HepG2 (cell line): ENCODE data around the gene CKMT2. TPM values are rescaled to one million over a fixed set of nuclear protein-coding genes. Genes with fewer than 3 reads are reported as not detected.

Source experiments
- AHR ChIP-seq: IDR thresholded peaks from 2 replicates; pipeline ENCODE4 v1.6.1; 2018; ENCODE audit warnings: missing genetic modification reagents, missing compliant biosample characterization
- BHLHE40 ChIP-seq: IDR thresholded peaks from 2 replicates; pipeline ENCODE4 v1.6.1; 2011; ENCODE audit warnings: low read length, improper control_type of control experiment
- CREM ChIP-seq, 2 experiments: sonication (generic) in 1 of 2; formaldehyde crosslinking in 1 of 2; IDR thresholded peaks; 2 replicates each; pipeline versions ENCODE4 v1.4.0 to v1.6.1; 2016 to 2020; ENCODE audit warnings: antibody characterized with exemption in 1 of 2, mild to moderate bottlenecking in 1 of 2, missing genetic modification reagents in 1 of 2
- ELK4 ChIP-seq: sonication (generic); formaldehyde crosslinking; IDR thresholded peaks from 2 replicates; pipeline ENCODE4 v1.9.0; 2021; ENCODE audit warnings: missing genetic modification reagents, borderline replicate concordance
- EZH2 ChIP-seq: conservative IDR thresholded peaks from 2 replicates; pipeline ENCODE4 v1.6.1; 2012; ENCODE audit warnings: mild to moderate bottlenecking, low read depth, low read length, moderate library complexity
- MATR3 ChIP-seq: sonication (generic); formaldehyde crosslinking; IDR thresholded peaks from 2 replicates; pipeline ENCODE4 v1.4.0; 2020; ENCODE audit warnings: missing genetic modification reagents
- MBD4 ChIP-seq: IDR thresholded peaks from 2 replicates; pipeline ENCODE4 v1.6.1; 2012; ENCODE audit warnings: low read length, inconsistent platforms, borderline replicate concordance
- MED1 ChIP-seq: sonication (generic); formaldehyde crosslinking; IDR thresholded peaks from 2 replicates; pipeline ENCODE4 v1.4.0; 2020; ENCODE audit warnings: missing genetic modification reagents
- MIER2 ChIP-seq: IDR thresholded peaks from 2 replicates; pipeline ENCODE4 v1.6.1; 2016; ENCODE audit warnings: missing biosample characterization, missing genetic modification reagents
- PHF21A ChIP-seq: sonication (generic); formaldehyde crosslinking; IDR thresholded peaks from 2 replicates; pipeline ENCODE4 v1.5.0; 2020; ENCODE audit warnings: mild to moderate bottlenecking, missing genetic modification reagents
- SMAD1 ChIP-seq: sonication (generic); formaldehyde crosslinking; IDR thresholded peaks from 2 replicates; pipeline ENCODE4 v1.4.0; 2020; ENCODE audit warnings: missing genetic modification reagents, low read depth, mild to moderate bottlenecking, borderline replicate concordance
- ZBTB1 ChIP-seq: sonication (generic); formaldehyde crosslinking; IDR thresholded peaks from 2 replicates; pipeline ENCODE4 v1.4.0; 2020; ENCODE audit warnings: missing genetic modification reagents, borderline replicate concordance
- ZBTB42 ChIP-seq: sonication (generic); formaldehyde crosslinking; IDR thresholded peaks from 2 replicates; pipeline ENCODE4 v1.5.0; 2020; ENCODE audit warnings: mild to moderate bottlenecking, missing genetic modification reagents
- ZFP91 ChIP-seq: sonication (generic); formaldehyde crosslinking; IDR thresholded peaks from 2 replicates; pipeline ENCODE4 v1.9.0; 2022; ENCODE audit warnings: missing genetic modification reagents, mild to moderate bottlenecking, borderline replicate concordance
- ZMYM2 ChIP-seq: sonication (generic); formaldehyde crosslinking; IDR thresholded peaks from 2 replicates; pipeline ENCODE4 v1.8.0; 2022; ENCODE audit warnings: mild to moderate bottlenecking, missing genetic modification reagents
- ZNF180 ChIP-seq: sonication (generic); formaldehyde crosslinking; IDR thresholded peaks from 2 replicates; pipeline ENCODE4 v1.4.0; 2020; ENCODE audit warnings: low read depth, missing genetic modification reagents, borderline replicate concordance
- ZNF224 ChIP-seq: sonication (generic); formaldehyde crosslinking; IDR thresholded peaks from 2 replicates; pipeline ENCODE4 v1.5.0; 2020; ENCODE audit warnings: mild to moderate bottlenecking, missing genetic modification reagents
- ZNF251 ChIP-seq: sonication (generic); formaldehyde crosslinking; IDR thresholded peaks from 2 replicates; pipeline ENCODE4 v1.9.0; 2021; ENCODE audit warnings: mild to moderate bottlenecking, missing genetic modification reagents
- ZNF292 ChIP-seq: sonication (generic); formaldehyde crosslinking; IDR thresholded peaks from 2 replicates; pipeline ENCODE4 v1.8.1; 2022; ENCODE audit warnings: mild to moderate bottlenecking, low read depth, missing genetic modification reagents, borderline replicate concordance
- ZNF343 ChIP-seq: sonication (generic); formaldehyde crosslinking; IDR thresholded peaks from 2 replicates; pipeline ENCODE4 v1.4.0; 2020; ENCODE audit warnings: mild to moderate bottlenecking, missing genetic modification reagents
- ZNF484 ChIP-seq: sonication (generic); formaldehyde crosslinking; IDR thresholded peaks from 2 replicates; pipeline ENCODE4 v1.5.1; 2020; ENCODE audit warnings: mild to moderate bottlenecking, low read depth, missing genetic modification reagents, borderline replicate concordance
- ZNF7 ChIP-seq: IDR thresholded peaks from 2 replicates; pipeline ENCODE4 v1.6.1; 2016; ENCODE audit warnings: missing biosample characterization, missing genetic modification reagents
- polyA plus RNA-seq, 8 experiments: library from polyadenylated mRNA; depleted of rRNA in 3 of 8; stranded (reverse) in 7 of 8; unstranded in 1 of 8; fragments of >200 nt; fragmentation: Illumina TruSeq in 4 of 8; extraction: Trizol in 4 of 8; gene quantifications; 2 replicates each; pipeline versions ENCODE4 v1.2.1 to v1.2.3, GENCODE V29; 2011 to 2016; ENCODE audit warnings: low read depth in 4 of 8, missing spikeins in 1 of 8, mixed read lengths in 1 of 8; ENCODE audit not compliant: insufficient read depth in 1 of 8
- total RNA-seq, 5 experiments: library from RNA; depleted of rRNA; stranded (reverse); fragments of >200 nt; fragmentation: Illumina TruSeq; extraction: Trizol; gene quantifications; 2 replicates each; pipeline ENCODE4 v1.2.3, GENCODE V29; 2016; ENCODE audit warnings: low read depth in 1 of 5
- TF ChIP-seq, protein P1 (sequence below): sonication (generic); formaldehyde crosslinking; IDR thresholded peaks from 2 replicates; pipeline ENCODE4 v1.5.1; 2020; ENCODE audit warnings: missing genetic modification reagents, mild to moderate bottlenecking, borderline replicate concordance
- TF ChIP-seq, protein P2 (sequence below): sonication (generic); formaldehyde crosslinking; IDR thresholded peaks from 2 replicates; pipeline ENCODE4 v1.8.1; 2023; ENCODE audit warnings: mild to moderate bottlenecking, moderate library complexity, missing genetic modification reagents
- TF ChIP-seq, protein P3 (sequence below): sonication (generic); formaldehyde crosslinking; IDR thresholded peaks from 2 replicates; pipeline ENCODE4 v1.4.0; 2020; ENCODE audit warnings: missing genetic modification reagents

CKMT2 gene
- total and polyA plus RNA-seq, 2 of the 13 experiments (the other 11 are each of a cell fraction or from before 2014, with no cell fraction given): 1.2 to 8.8 TPM

- TF ChIP-seq, protein P1, sequence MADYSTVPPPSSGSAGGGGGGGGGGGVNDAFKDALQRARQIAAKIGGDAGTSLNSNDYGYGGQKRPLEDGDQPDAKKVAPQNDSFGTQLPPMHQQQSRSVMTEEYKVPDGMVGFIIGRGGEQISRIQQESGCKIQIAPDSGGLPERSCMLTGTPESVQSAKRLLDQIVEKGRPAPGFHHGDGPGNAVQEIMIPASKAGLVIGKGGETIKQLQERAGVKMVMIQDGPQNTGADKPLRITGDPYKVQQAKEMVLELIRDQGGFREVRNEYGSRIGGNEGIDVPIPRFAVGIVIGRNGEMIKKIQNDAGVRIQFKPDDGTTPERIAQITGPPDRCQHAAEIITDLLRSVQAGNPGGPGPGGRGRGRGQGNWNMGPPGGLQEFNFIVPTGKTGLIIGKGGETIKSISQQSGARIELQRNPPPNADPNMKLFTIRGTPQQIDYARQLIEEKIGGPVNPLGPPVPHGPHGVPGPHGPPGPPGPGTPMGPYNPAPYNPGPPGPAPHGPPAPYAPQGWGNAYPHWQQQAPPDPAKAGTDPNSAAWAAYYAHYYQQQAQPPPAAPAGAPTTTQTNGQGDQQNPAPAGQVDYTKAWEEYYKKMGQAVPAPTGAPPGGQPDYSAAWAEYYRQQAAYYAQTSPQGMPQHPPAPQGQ: no peak
- TF ChIP-seq AHR (CRISPR knock-in tag): no peak
- TF ChIP-seq ZNF7 (CRISPR knock-in tag): no peak
- no peak for TF ChIP-seq MATR3 (CRISPR knock-in tag)
- TF ChIP-seq ZMYM2 (CRISPR knock-in tag): no peak
- no peak for TF ChIP-seq CREM (IDR thresholded peaks at IDR 0.05)
- TF ChIP-seq CREM (CRISPR knock-in tag; IDR thresholded peaks at IDR 0.05): no peak
- TF ChIP-seq ZBTB42 (CRISPR knock-in tag): no peak
- TF ChIP-seq SMAD1 (CRISPR knock-in tag): no peak
- TF ChIP-seq ZNF484 (CRISPR knock-in tag): no peak
- no peak; the same call in 1 of the 2 replicates for TF ChIP-seq PHF21A (CRISPR knock-in tag)
- no peak; the same call in 1 of the 2 replicates for TF ChIP-seq MED1 (CRISPR knock-in tag)
- TF ChIP-seq, protein P2, sequence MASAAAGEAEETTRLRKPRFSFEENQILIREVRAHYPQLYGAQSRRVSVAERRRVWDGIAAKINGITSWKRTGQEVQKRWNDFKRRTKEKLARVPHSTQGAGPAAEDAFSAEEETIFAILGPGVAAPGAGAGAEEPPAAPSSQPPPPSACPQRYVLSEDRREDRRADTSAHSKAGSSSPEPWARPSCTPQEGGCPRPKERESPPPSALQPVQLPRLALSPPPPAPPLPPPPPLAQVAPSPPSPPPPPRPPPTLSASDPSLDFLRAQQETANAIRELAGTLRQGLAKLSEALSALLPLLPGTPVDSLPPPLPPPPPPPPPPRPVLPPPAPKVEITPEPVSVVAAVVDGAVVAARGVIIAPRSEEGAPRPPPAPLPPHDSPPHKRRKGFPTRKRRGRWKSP (CRISPR knock-in tag): no peak
- no peak for TF ChIP-seq ZBTB1 (CRISPR knock-in tag)
- TF ChIP-seq EZH2: no peak
- no peak for TF ChIP-seq ELK4 (CRISPR knock-in tag)
- no peak for TF ChIP-seq BHLHE40
- no peak for TF ChIP-seq ZNF343 (CRISPR knock-in tag)
- 0 out of 2 replicates have a peak, but pooled peaks have one; percentile 23 for TF ChIP-seq ZNF292 (CRISPR knock-in tag)
- peak; percentile 46; the same call in 1 of the 2 replicates for TF ChIP-seq ZFP91 (CRISPR knock-in tag)
- TF ChIP-seq ZNF180 (CRISPR knock-in tag): no peak
- no peak for TF ChIP-seq ZNF251
- TF ChIP-seq MBD4: no peak
- TF ChIP-seq, protein P3, sequence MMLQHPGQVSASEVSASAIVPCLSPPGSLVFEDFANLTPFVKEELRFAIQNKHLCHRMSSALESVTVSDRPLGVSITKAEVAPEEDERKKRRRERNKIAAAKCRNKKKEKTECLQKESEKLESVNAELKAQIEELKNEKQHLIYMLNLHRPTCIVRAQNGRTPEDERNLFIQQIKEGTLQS (CRISPR knock-in tag): no peak
- no peak for TF ChIP-seq MIER2
- TF ChIP-seq ZNF224 (CRISPR knock-in tag): no peak
These were observed at the start of gene CKMT2 (continued) for GRCh38 chr5:81233080-81233634.
